ENCODE results near the gene CAMK4. TPM values are rescaled to one million over a fixed set of nuclear protein-coding genes. Genes with fewer than 3 reads are reported as not detected.

CAMK4 gene
- total and polyA plus RNA-seq, 2 of the 8 experiments (the other 6 are each of a cell fraction or from before 2014, with no cell fraction given) = 1.8 to 8.3 TPM

GRCh38 chr5:111227801-111228200 lies 3.6 kb downstream of the CAMK4 start:
- Histone ChIP-seq H3K23me2 (ENCODE audit: low read depth, low read length) (peaks cover 11% of the 10 kb centered on the region; the same call in 1 of the 2 replicates), H4K20me1 (replicated peaks in 1 of 2; ENCODE audit: control insufficient read depth in 1 of 2, insufficient read depth in 2 of 2, low read length in 2 of 2) (no peaks in the 10 kb centered on the region), H3K9ac (replicated peaks in 1 of 4; ENCODE audit: extremely low read depth in 1 of 4, low read depth in 3 of 4, low read length in 3 of 4) (no peak overlapping the region), H3K79me1 (ENCODE audit: low read depth, low read length) (no peaks in the 10 kb centered on the region), H4K5ac (ENCODE audit: insufficient read length, low read depth, low read length) (no peak overlapping the region), H3K18ac (ENCODE audit: extremely low read depth, low read length) (no peak overlapping the region), H3K4ac (replicated peaks; ENCODE audit: insufficient read length, low read depth, low read length) (no peak overlapping the region), H3K4me3 (ENCODE audit: extremely low read depth in 1 of 4, insufficient read depth in 2 of 4, low read depth in 3 of 4, low read length in 4 of 4) (no peak overlapping the region), H3K4me1 (replicated peaks in 1 of 4; ENCODE audit: control insufficient read depth in 3 of 4, insufficient read depth in 4 of 4, low read length in 3 of 4) (0 out of 7 replicates have a peak, but pooled peaks cover 0 to 2% (median 0%) of the 10 kb centered on the region in 4 experiments), H2BK20ac (ENCODE audit: low read length) (no peak overlapping the region), H4K91ac (replicated peaks; ENCODE audit: insufficient read length, low read length) (no peak overlapping the region), H2AFZ (ENCODE audit: low read length) (no peak overlapping the region), H3K36me3 (ENCODE audit: control insufficient read depth in 2 of 4, insufficient read depth in 4 of 4, low read length in 3 of 4) (no peaks in the 10 kb centered on the region), H3K27ac (ENCODE audit: low read depth, low read length) (no peak overlapping the region), H2AK5ac (ENCODE audit: low read depth, low read length) (no peak overlapping the region), H3K14ac (ENCODE audit: insufficient read length) (no peak overlapping the region), H2BK12ac (ENCODE audit: low read depth, low read length) (no peak overlapping the region), H3K23ac (ENCODE audit: insufficient read length) (no peak overlapping the region), H2BK120ac (replicated peaks; ENCODE audit: low read depth, low read length) (no peak overlapping the region), H4K8ac (ENCODE audit: extremely low read depth, insufficient read depth, low read length) (no peak overlapping the region), H2BK15ac (ENCODE audit: low read length) (no peak overlapping the region), H3K4me2 (ENCODE audit: insufficient read depth in 1 of 2, low read depth in 2 of 2, low read length in 2 of 2) (no peak overlapping the region), H2BK5ac (ENCODE audit: low read depth, low read length) (no peak overlapping the region), H3K56ac (replicated peaks; ENCODE audit: insufficient read length, low read depth, low read length) (no peak overlapping the region), H3K27me3 (replicated peaks in 1 of 4; ENCODE audit: control insufficient read depth in 3 of 4, extremely low read depth in 1 of 4, insufficient read depth in 3 of 4, low read length in 3 of 4) (peaks cover 0 to 21% (median 4%) of the 10 kb centered on the region in 4 experiments; a peak in 4 of 7 replicates), H3K79me2 (ENCODE audit: control insufficient read depth in 1 of 2, insufficient read depth in 2 of 2, low read length in 2 of 2) (no peaks in the 10 kb centered on the region), H3K9me3 (ENCODE audit: insufficient read depth in 2 of 2, low read depth in 1 of 2, low read length in 1 of 2) (no peaks in the 10 kb centered on the region)
- FAIRE-seq (no peak), DNase-seq (ENCODE audit: low read depth in 1 of 2, low spot score in 2 of 2) (no peak)
- TF ChIP-seq TAF7 (optimal IDR thresholded peaks at IDR 0.05; ENCODE audit: borderline replicate concordance, low read depth, low read length) = no peak
- no peak for TF ChIP-seq SAP30 (IDR thresholded peaks at IDR 0.05; ENCODE audit: insufficient read depth, insufficient replicate concordance, low read length)
- TF ChIP-seq MAX (IDR thresholded peaks at IDR 0.05) = no peak
- TF ChIP-seq RNF2 (IDR thresholded peaks at IDR 0.05; ENCODE audit: borderline replicate concordance, low read depth, low read length, missing control alignments, poor library complexity, severe bottlenecking) = no peak
- TF ChIP-seq RBBP5 (IDR thresholded peaks at IDR 0.05; ENCODE audit: borderline replicate concordance, low read depth, low read length) = no peak
- TF ChIP-seq ASH2L (IDR thresholded peaks at IDR 0.05; ENCODE audit: low read length) = no peak
- TF ChIP-seq NANOG (IDR thresholded peaks at IDR 0.05; ENCODE audit: insufficient read depth, low read depth, low read length, poor library complexity, severe bottlenecking) = no peak
- TF ChIP-seq CHD1 (IDR thresholded peaks at IDR 0.05; ENCODE audit: low read depth, low read length) = no peak
- TF ChIP-seq E2F6 (IDR thresholded peaks at IDR 0.05) = no peak
- no peak for TF ChIP-seq EP300 (IDR thresholded peaks at IDR 0.05; ENCODE audit: borderline replicate concordance in 1 of 2, low read depth in 2 of 2, low read length in 2 of 2)
- no peak for TF ChIP-seq TAF1 (IDR thresholded peaks at IDR 0.05; ENCODE audit: low read depth, low read length)
- no peak for TF ChIP-seq CHD2 (IDR thresholded peaks at IDR 0.05; ENCODE audit: low read length)
- POLR2A ChIA-PET (ENCODE audit: partially characterized antibody) = no interaction called here
- 89% methylated on average over 4 of the region's 4 CpGs; no CpG with 5 or more reads in 1 of the 2 experiments for WGBS, 2 experiments (ENCODE audit: extremely low coverage in 1 of 2, insufficient coverage in 1 of 2, insufficient read length in 1 of 2, insufficient replicate concordance in 2 of 2, low coverage in 1 of 2, low lambda C conversion rate in 2 of 2, missing lambda C conversion rate in 1 of 2)
- CTCF ChIA-PET (ENCODE audit: partially characterized antibody) = interaction anchor here (1.0 to 1.1 kb wide), 3 partner anchors 13 to 68 kb away, joined by 3 to 5 read pairs (median 3); no protein-coding TSS in a partner anchor

All from H1 (cell line).